GM23248 (cell line): ENCODE results near the gene AK8.

Experiments
- EZH2 ChIP-seq: fragments of 200-600 bp; sonication (generic); IDR thresholded peaks from 2 replicates; pipeline ENCODE4 v1.6.1; 2018; ENCODE audit warnings: antibody characterized with exemption, mild to moderate bottlenecking; ENCODE audit not compliant: insufficient read depth, poor library complexity, severe bottlenecking
- EZH2phosphoT487 ChIP-seq: fragments of 200-600 bp; sonication (generic); IDR thresholded peaks from 2 replicates; pipeline ENCODE4 v1.6.1; 2018; ENCODE audit warnings: antibody characterized with exemption, moderate library complexity, mild to moderate bottlenecking, low read depth; ENCODE audit not compliant: insufficient read depth

- TF ChIP-seq EZH2, result no peak
- TF ChIP-seq EZH2phosphoT487, result no peak
Observed at GRCh38 chr9:132832171-132832881, 45.8 kb downstream of the AK8 start.
